Fibroblast of skin of left quadriceps (primary cell): ENCODE measurements around the gene MRPL54.
A peak's percentile ranks its signal among the peaks of the same experiment; 100 is the strongest.
"Not testable (repeated sequence)": the region's sequence is repeated elsewhere in the genome, so short reads cannot be mapped to it uniquely, and the experiment has no call there.

Experiments
- DNase-seq, 2 experiments: peaks; one replicate each; pipeline ENCODE4 v3.0.0-alpha.2; 2013; ENCODE audit warnings: low read depth in 2 of 2

The MRPL54 gene

GRCh38 chr19:3740431-3740830 is 22.1 kb upstream of the MRPL54 start:
- no peak for DNase-seq

DNA sequence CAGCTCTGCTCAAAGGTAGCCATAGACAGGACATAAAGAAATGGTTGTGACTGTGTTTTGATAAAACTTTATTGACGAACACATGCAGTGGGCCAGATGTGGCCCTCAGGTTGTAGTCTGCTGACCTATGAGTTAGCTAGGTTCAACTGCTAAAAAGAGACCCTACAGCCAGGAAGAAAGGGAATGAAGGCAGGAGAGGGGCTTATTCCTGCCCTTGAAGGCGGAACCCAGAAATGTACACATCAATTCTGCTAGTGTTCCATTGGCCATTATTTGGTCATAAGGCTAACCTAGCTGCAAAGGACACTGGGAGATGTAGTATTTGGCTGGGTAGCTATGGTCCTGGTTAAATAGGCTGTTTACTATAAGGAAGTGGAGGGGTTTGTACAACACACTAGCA is 19.0 kb upstream of the MRPL54 start:
- DNase-seq = no peak

DNA sequence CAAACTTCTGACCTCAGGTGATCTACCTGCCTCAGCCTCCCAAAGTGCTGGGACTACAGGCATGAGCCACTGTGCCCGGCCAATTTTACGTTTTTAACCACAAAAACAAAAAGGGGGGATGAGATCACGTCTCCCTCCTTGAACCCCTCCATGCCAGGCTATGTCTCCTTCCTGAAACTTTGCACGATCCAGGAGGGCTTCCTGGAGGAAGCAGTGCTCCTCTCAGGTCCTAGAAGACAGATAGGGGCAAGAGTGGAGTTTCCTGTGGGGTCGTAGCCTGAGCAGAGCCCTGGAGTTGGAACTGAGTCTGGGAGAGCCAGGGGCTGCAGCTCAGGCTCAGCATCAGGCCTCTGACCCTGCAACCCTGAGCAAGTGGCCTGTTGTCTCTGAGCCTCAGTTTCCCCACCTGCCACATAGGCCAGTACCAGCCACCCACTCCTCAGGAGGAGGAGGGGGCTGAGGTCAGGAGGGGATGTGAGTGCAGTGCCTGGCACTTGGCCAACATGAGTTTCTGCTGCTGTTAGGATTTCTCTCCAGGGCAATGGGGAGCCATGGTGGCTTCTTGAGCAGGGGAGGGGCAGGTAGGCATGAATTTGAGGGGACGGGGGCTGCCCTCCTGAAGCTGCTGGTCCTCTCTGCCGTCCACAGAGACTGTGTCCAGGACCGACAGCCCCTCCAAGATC is 17.0 kb upstream of the MRPL54 start:
- no peak for DNase-seq

GRCh38 chr19:3746371-3747056 is 16.0 kb upstream of the MRPL54 start:
- DNase-seq = no peak

DNA sequence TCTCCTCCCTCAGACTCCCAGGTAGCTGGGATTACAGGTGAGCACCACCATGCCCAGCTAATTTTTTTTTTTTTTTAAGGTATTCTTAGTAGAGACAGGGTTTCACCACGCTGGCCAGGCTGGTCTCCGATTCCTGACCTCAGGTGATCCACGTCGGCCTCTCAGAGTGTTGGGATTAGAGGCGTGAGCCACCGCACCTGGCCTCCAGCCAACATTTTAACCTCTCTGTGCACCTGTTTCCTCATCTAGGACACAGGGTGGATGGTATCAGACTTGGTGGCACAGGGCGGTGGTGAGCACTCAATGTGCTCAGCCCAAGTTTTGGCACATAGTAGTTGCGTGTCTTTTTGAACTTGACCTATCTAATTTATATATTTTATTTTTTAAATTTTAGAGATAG is 13.5 kb upstream of the MRPL54 start:
- DNase-seq = no peak

DNA sequence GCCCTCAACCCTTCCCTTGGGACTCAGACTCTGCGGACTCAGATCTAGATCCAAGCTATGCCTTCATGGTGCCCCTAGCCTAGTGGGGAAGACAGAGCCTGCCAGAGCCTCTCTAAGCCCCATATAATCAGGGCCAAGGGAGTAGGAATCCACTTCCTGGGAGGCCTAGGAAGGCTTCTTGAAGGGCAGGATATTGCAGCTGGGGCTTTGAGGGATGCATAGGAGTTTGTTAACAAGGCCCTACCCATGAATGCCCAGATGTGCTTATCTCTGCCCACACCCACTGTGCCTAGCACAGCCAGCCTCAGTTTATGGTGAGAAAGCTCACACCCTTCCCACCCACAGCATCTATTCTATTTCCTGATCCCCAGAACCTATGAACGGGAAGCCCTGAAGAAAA is 12.3 kb upstream of the MRPL54 start:
- DNase-seq = no peak

GRCh38 chr19:3751236-3751635 is 11.2 kb upstream of the MRPL54 start:
- DNase-seq = no peak

GRCh38 chr19:3752492-3752891 is 10.0 kb upstream of the MRPL54 start:
- DNase-seq = no peak

GRCh38 chr19:3753631-3754410 is 8.7 kb upstream of the MRPL54 start:
- no peak for DNase-seq

DNA sequence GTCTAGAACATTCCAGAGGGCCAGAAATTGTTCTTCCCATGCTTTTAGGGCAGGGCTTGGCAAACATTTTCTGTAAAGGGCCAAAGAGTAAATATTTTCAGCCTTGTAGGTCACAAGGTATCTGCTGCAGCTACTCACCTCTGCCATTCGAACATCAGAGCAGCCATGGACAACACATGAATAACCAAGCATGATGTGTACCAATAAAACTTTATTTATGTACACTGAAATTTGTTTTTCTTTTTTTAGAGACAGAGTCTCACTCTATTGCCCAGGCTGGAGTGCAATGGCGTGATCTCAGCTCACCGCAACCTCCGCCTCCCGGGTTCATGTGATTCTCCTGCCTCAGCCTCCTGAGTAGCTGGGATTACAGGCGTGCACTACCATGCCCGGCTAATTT is 4.8 kb upstream of the MRPL54 start:
- DNase-seq = not testable (repeated sequence)

DNA sequence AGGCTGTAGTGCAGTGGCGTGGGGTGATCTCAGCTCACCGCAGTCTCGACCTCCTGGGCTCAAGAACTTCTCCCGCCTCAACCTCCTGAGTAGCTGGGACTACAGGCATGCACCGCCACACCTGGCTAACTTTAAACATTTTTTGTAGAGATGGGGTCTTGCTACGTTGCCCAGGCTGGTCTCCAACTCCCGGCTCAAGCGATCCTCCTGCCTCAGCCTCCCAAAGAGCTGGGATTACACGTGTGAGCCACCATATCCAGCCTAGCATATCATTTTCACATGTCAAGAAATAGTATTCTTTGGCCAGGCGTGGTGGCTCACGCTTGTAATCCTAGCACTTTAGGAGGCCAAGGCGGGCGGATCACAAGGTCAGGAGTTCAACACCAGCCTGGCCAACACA is 4.2 kb upstream of the MRPL54 start:
- not testable (repeated sequence) for DNase-seq

DNA sequence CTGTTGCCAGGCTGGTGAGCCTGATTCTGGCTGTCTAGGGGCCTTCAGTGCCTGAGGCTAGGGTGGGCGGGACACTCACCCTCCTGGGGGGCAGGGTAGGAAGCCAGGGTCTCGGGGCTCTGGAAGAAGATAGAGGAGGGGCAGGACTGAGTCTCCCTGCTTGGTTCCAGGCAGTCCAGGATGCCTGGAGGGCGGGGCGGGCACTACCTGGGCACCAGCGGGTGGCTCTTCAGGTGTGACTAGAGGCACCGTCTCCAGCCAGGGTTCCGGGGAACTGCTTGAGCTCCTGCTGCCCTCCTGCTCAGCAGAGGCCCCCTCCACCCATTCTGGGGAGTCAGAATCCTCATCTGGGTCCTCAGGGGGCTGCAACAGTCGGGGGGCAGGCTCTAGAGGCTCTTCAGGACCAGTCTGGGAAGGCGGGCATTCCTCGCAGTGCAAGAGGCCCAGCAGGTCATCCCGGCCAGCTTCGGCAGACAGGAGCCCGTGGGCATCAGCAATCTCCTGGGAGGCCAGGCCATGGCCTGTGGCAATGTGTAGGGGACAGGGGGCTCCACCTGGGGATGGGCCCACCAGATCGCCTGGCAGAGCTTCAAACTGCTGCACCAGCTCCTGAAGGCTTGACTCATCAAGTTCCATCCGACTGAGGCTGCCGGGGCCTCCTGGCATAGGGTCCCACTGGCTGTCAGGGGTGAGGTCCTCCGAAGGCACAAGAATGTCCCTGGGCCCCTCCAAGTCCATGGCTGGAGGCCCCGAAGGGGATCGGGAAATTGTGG is 2.8 kb upstream of the MRPL54 start:
- DNase-seq = no peak

DNA sequence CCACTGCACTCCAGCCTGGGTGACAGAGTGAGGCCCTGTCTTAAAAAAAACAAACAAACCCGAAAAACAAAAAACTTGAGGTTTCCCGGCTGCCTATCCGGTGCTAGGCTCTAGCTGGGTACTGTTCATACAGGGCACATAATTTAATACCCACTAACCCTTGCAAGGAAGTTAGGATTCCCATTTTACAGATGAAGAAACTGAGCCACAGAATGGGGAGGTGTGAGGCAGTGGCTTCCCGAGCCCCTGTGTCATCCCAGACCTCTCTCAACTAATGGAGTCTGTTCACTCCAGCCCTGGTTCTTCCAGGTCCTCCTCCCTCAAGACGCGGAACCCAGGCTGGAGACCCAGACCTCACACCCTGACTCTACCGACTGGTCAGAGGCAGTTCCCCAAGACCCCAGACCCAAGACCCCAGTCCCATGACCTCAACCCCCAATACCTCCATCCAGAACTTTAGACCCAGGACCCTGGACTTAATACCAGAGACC is 1.6 kb upstream of the MRPL54 start:
- DNase-seq = no peak

DNA sequence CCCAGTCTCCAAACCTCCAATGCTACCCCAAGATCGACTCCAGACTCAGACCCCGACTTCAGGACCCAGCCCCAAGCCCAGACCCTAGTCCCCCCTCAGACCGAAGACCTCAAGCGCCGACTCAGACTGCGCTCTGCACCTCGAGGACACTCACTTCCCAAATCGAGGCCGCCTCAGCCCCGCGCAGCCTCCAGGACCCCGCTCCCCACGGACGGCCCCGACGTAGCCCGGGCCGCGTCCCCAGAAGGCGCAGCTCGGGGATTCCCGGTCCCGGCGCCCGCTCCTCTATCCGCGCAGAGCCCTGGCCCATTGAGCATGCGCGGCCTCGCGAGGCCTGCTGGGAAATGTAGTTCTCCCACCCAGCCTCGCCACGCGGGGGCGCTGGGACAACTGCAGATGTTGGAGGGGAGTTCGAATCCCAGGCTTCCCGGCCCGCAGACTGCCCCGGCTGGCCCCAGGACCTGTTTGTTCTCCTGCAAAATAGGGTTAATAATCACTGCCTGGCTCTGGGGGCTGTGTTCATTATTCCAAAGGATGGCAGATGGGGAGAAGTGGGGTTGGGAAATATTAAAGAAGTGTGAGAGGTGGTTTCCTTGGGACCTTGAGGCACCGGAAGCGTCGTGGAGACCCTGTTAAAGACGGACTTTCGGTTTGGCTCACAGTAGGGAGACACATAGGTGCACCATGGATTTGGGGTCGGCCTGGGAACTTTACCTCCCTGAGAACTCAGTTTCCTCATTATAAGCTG is 926 bp upstream of the MRPL54 start, which contains the start of gene APBA3:
Gene APBA3, minus strand, starts transcription at position 311 of the 748 bp plus-strand sequence. CDS start 1,428 bp downstream, outside the sequence.
- DNase-seq = peak; percentile 69 to 75

GRCh38 chr19:3762130-3762473 is 380 bp upstream of the MRPL54 start:
- DNase-seq = no peak

- DNase-seq = no peak
These were observed 2.6 kb downstream of the MRPL54 start for GRCh38 chr19:3765121-3765520.

DNA sequence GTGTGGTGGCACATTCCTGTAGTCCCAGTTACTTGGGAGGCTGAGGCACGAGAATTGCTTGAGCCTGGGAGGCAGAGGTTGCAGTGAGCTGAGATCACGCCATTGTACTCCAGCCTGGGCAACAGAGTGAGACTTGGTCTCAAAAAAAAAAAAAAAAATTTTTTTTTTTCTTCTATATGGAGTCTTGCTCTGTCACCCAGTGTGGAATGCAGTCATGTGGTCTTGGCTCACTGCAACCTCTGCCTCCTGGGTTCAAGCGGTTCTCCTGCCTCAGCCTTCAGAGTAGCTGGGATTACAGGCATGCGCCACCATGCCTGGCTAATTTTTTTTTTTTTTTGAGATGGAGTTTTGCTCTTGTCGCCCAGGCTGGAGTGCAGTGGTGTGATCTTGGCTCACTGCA is 3.3 kb downstream of the MRPL54 start:
- DNase-seq = not testable (repeated sequence)

DNA sequence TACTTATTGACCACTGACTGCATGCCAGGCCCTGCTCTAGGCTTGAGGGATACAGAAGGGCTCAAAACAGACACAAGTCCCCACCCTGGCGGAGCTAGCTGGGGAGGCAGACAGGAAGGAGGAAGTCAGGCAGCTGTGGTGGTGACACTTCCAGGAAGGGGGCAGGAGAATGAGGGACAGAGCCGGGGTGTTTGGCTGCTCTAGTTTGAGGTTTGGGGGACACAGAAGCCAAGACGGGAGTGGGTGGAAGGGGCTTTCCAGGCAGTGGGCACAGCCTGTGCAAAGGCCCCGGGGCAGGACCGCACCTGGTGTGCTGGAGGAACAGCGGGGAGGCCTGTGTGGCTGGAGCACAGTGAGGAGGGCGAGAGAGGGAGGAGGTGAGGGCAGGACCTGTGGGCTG is 4.0 kb downstream of the MRPL54 start:
- DNase-seq = no peak

- no peak for DNase-seq
These were observed 4.6 kb downstream of the MRPL54 start for GRCh38 chr19:3767050-3767449.

- no peak for DNase-seq
These were observed 5.7 kb downstream of the MRPL54 start for GRCh38 chr19:3768015-3768747.

- DNase-seq = no peak
These were observed 6.2 kb downstream of the MRPL54 start for GRCh38 chr19:3768748-3769099.
